PFSK-1 (cell line): Measurements from ENCODE around the gene TP53I3.

ENCODE experiments used
- POLR2AphosphoS5 ChIP-seq: IDR thresholded peaks from 2 replicates; pipeline ENCODE4 v1.6.1; 2012; ENCODE audit warnings: low read depth, mild to moderate bottlenecking, control low read depth, low read length, moderate library complexity
- SIN3A ChIP-seq: IDR thresholded peaks from 2 replicates; pipeline ENCODE4 v1.6.1; 2012; ENCODE audit warnings: mild to moderate bottlenecking, low read length, moderate library complexity, borderline replicate concordance; ENCODE audit not compliant: insufficient read depth
- TF ChIP-seq, protein P1 (sequence below), 2 experiments: IDR thresholded peaks; 2 replicates each; pipeline versions ENCODE4 v1.6.1 to v1.8.0; 2011 to 2012; ENCODE audit warnings: low read depth in 2 of 2, low read length in 2 of 2, control low read depth in 1 of 2, inconsistent platforms in 1 of 2, mild to moderate bottlenecking in 1 of 2, moderate library complexity in 1 of 2; ENCODE audit not compliant: insufficient read depth in 1 of 2

DNA sequence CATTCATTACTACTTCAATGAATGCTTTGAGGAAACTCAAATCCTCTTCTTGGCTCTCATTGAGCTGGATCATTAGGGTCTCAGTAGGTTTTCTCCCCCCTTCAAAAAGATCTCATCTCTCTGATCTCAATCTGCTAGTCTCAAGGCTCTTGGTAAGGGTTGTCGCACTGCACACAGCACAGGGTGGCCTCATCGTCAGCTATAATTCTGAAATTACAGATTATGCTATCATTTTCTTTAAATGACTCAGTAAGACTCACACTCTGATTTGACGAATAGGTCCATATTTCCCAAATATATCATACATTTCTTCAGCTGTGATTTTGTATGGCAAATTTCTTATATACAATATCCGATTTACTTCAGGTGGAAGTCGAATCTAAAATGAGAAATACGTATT, 10.8 kb downstream of the TP53I3 start:
- TF ChIP-seq, protein P1, sequence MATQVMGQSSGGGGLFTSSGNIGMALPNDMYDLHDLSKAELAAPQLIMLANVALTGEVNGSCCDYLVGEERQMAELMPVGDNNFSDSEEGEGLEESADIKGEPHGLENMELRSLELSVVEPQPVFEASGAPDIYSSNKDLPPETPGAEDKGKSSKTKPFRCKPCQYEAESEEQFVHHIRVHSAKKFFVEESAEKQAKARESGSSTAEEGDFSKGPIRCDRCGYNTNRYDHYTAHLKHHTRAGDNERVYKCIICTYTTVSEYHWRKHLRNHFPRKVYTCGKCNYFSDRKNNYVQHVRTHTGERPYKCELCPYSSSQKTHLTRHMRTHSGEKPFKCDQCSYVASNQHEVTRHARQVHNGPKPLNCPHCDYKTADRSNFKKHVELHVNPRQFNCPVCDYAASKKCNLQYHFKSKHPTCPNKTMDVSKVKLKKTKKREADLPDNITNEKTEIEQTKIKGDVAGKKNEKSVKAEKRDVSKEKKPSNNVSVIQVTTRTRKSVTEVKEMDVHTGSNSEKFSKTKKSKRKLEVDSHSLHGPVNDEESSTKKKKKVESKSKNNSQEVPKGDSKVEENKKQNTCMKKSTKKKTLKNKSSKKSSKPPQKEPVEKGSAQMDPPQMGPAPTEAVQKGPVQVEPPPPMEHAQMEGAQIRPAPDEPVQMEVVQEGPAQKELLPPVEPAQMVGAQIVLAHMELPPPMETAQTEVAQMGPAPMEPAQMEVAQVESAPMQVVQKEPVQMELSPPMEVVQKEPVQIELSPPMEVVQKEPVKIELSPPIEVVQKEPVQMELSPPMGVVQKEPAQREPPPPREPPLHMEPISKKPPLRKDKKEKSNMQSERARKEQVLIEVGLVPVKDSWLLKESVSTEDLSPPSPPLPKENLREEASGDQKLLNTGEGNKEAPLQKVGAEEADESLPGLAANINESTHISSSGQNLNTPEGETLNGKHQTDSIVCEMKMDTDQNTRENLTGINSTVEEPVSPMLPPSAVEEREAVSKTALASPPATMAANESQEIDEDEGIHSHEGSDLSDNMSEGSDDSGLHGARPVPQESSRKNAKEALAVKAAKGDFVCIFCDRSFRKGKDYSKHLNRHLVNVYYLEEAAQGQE (IDR thresholded peaks at IDR 0.05; ENCODE audit: insufficient read depth in 1 of 2, low read depth in 2 of 2, low read length in 2 of 2): no peak
- TF ChIP-seq POLR2AphosphoS5 (no peak), SIN3A (no peak)
